ENCODE measurements around the gene CCND1.
A peak's percentile ranks its signal among the peaks of the same experiment; 100 is the strongest.

CCND1 gene

GRCh38 chr11:69615545-69616278 lies 25.2 kb upstream of the CCND1 start:
- no peak overlapping the region for H3K27ac ChIP-seq (ENCODE audit: low read depth, low read length)
- no peaks in the 10 kb centered on the region for H3K79me2 ChIP-seq (ENCODE audit: control insufficient read depth, insufficient read depth, low read length, poor library complexity)
- no peak for DNase-seq
- no peak overlapping the region for H2BK5ac ChIP-seq (ENCODE audit: low read depth, low read length, poor library complexity)
- no peak overlapping the region for H4K8ac ChIP-seq (ENCODE audit: low read depth, low read length)
- no peaks in the 10 kb centered on the region for H3K79me1 ChIP-seq (ENCODE audit: low read length)
- WGBS (ENCODE audit: extremely low coverage, insufficient coverage, insufficient read length), result no CpG with 5 or more reads among the region's 16 CpGs
- H3K27me3 ChIP-seq (ENCODE audit: insufficient read depth, low read length), result no peaks in the 10 kb centered on the region
- H3K4me1 ChIP-seq (ENCODE audit: control insufficient read depth in 1 of 2, insufficient read depth in 2 of 2, low read length in 2 of 2), result no peaks in the 10 kb centered on the region
- H3K4ac ChIP-seq (ENCODE audit: low read depth, low read length), result no peak overlapping the region
- no peak overlapping the region for H3K4me3 ChIP-seq (ENCODE audit: low read depth, low read length)
- no peak overlapping the region for H3K4me2 ChIP-seq (ENCODE audit: low read length)
- no peak overlapping the region for H4K12ac ChIP-seq (ENCODE audit: low read depth, low read length)
- no peak overlapping the region for H2AFZ ChIP-seq (ENCODE audit: insufficient read depth, low read length, poor library complexity)
- no peak overlapping the region for H3K18ac ChIP-seq (ENCODE audit: low read length)
- no peak overlapping the region for H4K91ac ChIP-seq (ENCODE audit: low read depth, low read length)
- H3K9me3 ChIP-seq (ENCODE audit: insufficient read depth, low read depth, low read length), result peaks cover 3% of the 10 kb centered on the region
- H3K23ac ChIP-seq (ENCODE audit: low read length), result no peak overlapping the region
- H2AK5ac ChIP-seq (ENCODE audit: low read length), result no peak overlapping the region
- H2BK120ac ChIP-seq (ENCODE audit: insufficient read depth, low read length, poor library complexity), result no peak overlapping the region
- H2BK12ac ChIP-seq (ENCODE audit: low read length), result no peak overlapping the region
- H3K14ac ChIP-seq (ENCODE audit: low read length), result no peak overlapping the region
- H3K9ac ChIP-seq (ENCODE audit: low read length), result no peak overlapping the region
- no peaks in the 10 kb centered on the region for H3K36me3 ChIP-seq (ENCODE audit: control insufficient read depth in 1 of 2, insufficient read depth in 2 of 2, low read length in 2 of 2)

DNA sequence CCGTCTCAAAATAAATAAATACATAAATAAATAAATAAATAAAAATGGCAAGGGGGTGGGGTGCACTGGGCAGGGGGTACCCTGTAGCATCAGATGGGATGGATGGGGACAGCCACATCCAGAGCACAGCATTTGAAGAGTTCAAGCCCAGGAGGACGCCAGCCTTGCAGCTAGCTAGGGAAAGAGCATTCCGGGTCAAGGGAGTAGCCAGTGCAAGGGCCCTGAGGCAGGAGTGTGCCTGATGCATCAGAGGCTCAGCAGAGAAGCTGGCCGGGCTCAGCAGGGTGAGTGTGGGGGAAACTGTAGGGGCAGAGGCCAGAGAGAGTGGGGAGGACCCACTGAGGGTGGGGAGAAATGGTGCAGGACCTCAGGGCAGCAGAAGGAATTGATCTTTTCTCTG lies 23.7 kb upstream of the CCND1 start:
- Histone ChIP-seq H3K9ac (ENCODE audit: low read length) (no peak overlapping the region), H3K4me3 (ENCODE audit: low read depth, low read length) (no peak overlapping the region), H3K18ac (ENCODE audit: low read length) (no peak overlapping the region), H3K4me2 (ENCODE audit: low read length) (no peak overlapping the region), H3K4ac (ENCODE audit: low read depth, low read length) (no peak overlapping the region), H3K14ac (ENCODE audit: low read length) (no peak overlapping the region), H3K27me3 (ENCODE audit: insufficient read depth, low read length) (no peaks in the 10 kb centered on the region), H2AK5ac (ENCODE audit: low read length) (no peak overlapping the region), H2BK12ac (ENCODE audit: low read length) (no peak overlapping the region), H2AFZ (ENCODE audit: insufficient read depth, low read length, poor library complexity) (no peak overlapping the region), H4K12ac (ENCODE audit: low read depth, low read length) (no peak overlapping the region), H2BK120ac (ENCODE audit: insufficient read depth, low read length, poor library complexity) (no peak overlapping the region), H2BK5ac (ENCODE audit: low read depth, low read length, poor library complexity) (no peak overlapping the region), H3K9me3 (ENCODE audit: insufficient read depth, low read depth, low read length) (no peaks in the 10 kb centered on the region), H3K27ac (ENCODE audit: low read depth, low read length) (no peak overlapping the region), H3K79me2 (ENCODE audit: control insufficient read depth, insufficient read depth, low read length, poor library complexity) (no peaks in the 10 kb centered on the region), H4K8ac (ENCODE audit: low read depth, low read length) (no peak overlapping the region), H3K36me3 (ENCODE audit: control insufficient read depth in 1 of 2, insufficient read depth in 2 of 2, low read length in 2 of 2) (no peaks in the 10 kb centered on the region), H3K79me1 (ENCODE audit: low read length) (no peaks in the 10 kb centered on the region), H3K23ac (ENCODE audit: low read length) (no peak overlapping the region), H3K4me1 (ENCODE audit: control insufficient read depth in 1 of 2, insufficient read depth in 2 of 2, low read length in 2 of 2) (no peaks in the 10 kb centered on the region), H4K91ac (ENCODE audit: low read depth, low read length) (no peak overlapping the region)
- DNase-seq, result no peak
- no CpG with 5 or more reads among the region's 4 CpGs for WGBS (ENCODE audit: extremely low coverage, insufficient coverage, insufficient read length)

- H3K4me2 ChIP-seq (ENCODE audit: low read length), result no peak overlapping the region
- H2BK5ac ChIP-seq (ENCODE audit: low read depth, low read length, poor library complexity), result no peak overlapping the region
- H3K9ac ChIP-seq (ENCODE audit: low read length), result no peak overlapping the region
- H2AK5ac ChIP-seq (ENCODE audit: low read length), result no peak overlapping the region
- H3K9me3 ChIP-seq (ENCODE audit: insufficient read depth, low read depth, low read length), result no peaks in the 10 kb centered on the region
- H4K12ac ChIP-seq (ENCODE audit: low read depth, low read length), result no peak overlapping the region
- no peak overlapping the region for H2AFZ ChIP-seq (ENCODE audit: insufficient read depth, low read length, poor library complexity)
- no peak for DNase-seq
- no peaks in the 10 kb centered on the region for H3K79me2 ChIP-seq (ENCODE audit: control insufficient read depth, insufficient read depth, low read length, poor library complexity)
- H3K4me3 ChIP-seq (ENCODE audit: low read depth, low read length), result no peak overlapping the region
- no peak overlapping the region for H4K91ac ChIP-seq (ENCODE audit: low read depth, low read length)
- H3K27me3 ChIP-seq (ENCODE audit: insufficient read depth, low read length), result no peaks in the 10 kb centered on the region
- H3K14ac ChIP-seq (ENCODE audit: low read length), result no peak overlapping the region
- H3K36me3 ChIP-seq (ENCODE audit: control insufficient read depth in 1 of 2, insufficient read depth in 2 of 2, low read length in 2 of 2), result no peaks in the 10 kb centered on the region
- WGBS (ENCODE audit: extremely low coverage, insufficient coverage, insufficient read length), result no CpG with 5 or more reads among the region's 10 CpGs
- no peaks in the 10 kb centered on the region for H3K79me1 ChIP-seq (ENCODE audit: low read length)
- H3K4me1 ChIP-seq (ENCODE audit: control insufficient read depth in 1 of 2, insufficient read depth in 2 of 2, low read length in 2 of 2), result no peaks in the 10 kb centered on the region
- no peak overlapping the region for H3K23ac ChIP-seq (ENCODE audit: low read length)
- no peak overlapping the region for H2BK120ac ChIP-seq (ENCODE audit: insufficient read depth, low read length, poor library complexity)
- no peak overlapping the region for H4K8ac ChIP-seq (ENCODE audit: low read depth, low read length)
- H3K27ac ChIP-seq (ENCODE audit: low read depth, low read length), result no peak overlapping the region
- H3K18ac ChIP-seq (ENCODE audit: low read length), result no peak overlapping the region
- H2BK12ac ChIP-seq (ENCODE audit: low read length), result no peak overlapping the region
- H3K4ac ChIP-seq (ENCODE audit: low read depth, low read length), result no peak overlapping the region
These were observed 23.3 kb upstream of the CCND1 start for GRCh38 chr11:69617682-69618081.

GRCh38 chr11:69618237-69618636 lies 22.7 kb upstream of the CCND1 start:
- WGBS (ENCODE audit: extremely low coverage, insufficient coverage, insufficient read length), result no CpG with 5 or more reads among the region's 8 CpGs

More at GRCh38 chr11:69618237-69618636, 22.7 kb upstream of the CCND1 start:
- Histone ChIP-seq H2AK5ac (ENCODE audit: low read length) (no peak overlapping the region), H3K27ac (ENCODE audit: low read depth, low read length) (no peak overlapping the region), H3K4me3 (ENCODE audit: low read depth, low read length) (no peak overlapping the region), H2BK5ac (ENCODE audit: low read depth, low read length, poor library complexity) (no peak overlapping the region), H2BK120ac (ENCODE audit: insufficient read depth, low read length, poor library complexity) (no peak overlapping the region), H4K12ac (ENCODE audit: low read depth, low read length) (no peak overlapping the region), H3K27me3 (ENCODE audit: insufficient read depth, low read length) (no peaks in the 10 kb centered on the region), H3K23ac (ENCODE audit: low read length) (peak overlapping the region; percentile 33), H3K4me2 (ENCODE audit: low read length) (no peak overlapping the region), H3K79me1 (ENCODE audit: low read length) (no peaks in the 10 kb centered on the region), H3K4me1 (ENCODE audit: control insufficient read depth in 1 of 2, insufficient read depth in 2 of 2, low read length in 2 of 2) (no peaks in the 10 kb centered on the region), H4K91ac (ENCODE audit: low read depth, low read length) (no peak overlapping the region), H3K18ac (ENCODE audit: low read length) (no peak overlapping the region), H3K9ac (ENCODE audit: low read length) (peak overlapping the region; percentile 22), H4K8ac (ENCODE audit: low read depth, low read length) (no peak overlapping the region), H3K79me2 (ENCODE audit: control insufficient read depth, insufficient read depth, low read length, poor library complexity) (no peaks in the 10 kb centered on the region), H3K14ac (ENCODE audit: low read length) (no peak overlapping the region), H2AFZ (ENCODE audit: insufficient read depth, low read length, poor library complexity) (no peak overlapping the region), H2BK12ac (ENCODE audit: low read length) (no peak overlapping the region), H3K36me3 (ENCODE audit: control insufficient read depth in 1 of 2, insufficient read depth in 2 of 2, low read length in 2 of 2) (no peaks in the 10 kb centered on the region), H3K9me3 (ENCODE audit: insufficient read depth, low read depth, low read length) (no peaks in the 10 kb centered on the region), H3K4ac (ENCODE audit: low read depth, low read length) (no peak overlapping the region)
- peak in 1 of 2 donors; percentile 59 for DNase-seq
